ENCODE data around the gene CR1. TPM values are rescaled to one million over a fixed set of nuclear protein-coding genes. Genes with fewer than 3 reads are reported as not detected.

Gene CR1
- total and polyA plus RNA-seq, 2 donors (not counting 3 experiments of a cell fraction or from before 2014, with no cell fraction given): not detected

- no TSS peak for BruUV-seq (replicated peaks)
- no peaks in the 10 kb centered on the region for H3K9me3 ChIP-seq (replicated peaks; ENCODE audit: control insufficient read depth, insufficient read depth, low read length)
- H3K36me3 ChIP-seq (ENCODE audit: control insufficient read depth in 2 of 2, extremely low read depth in 1 of 2, insufficient read depth in 2 of 2, low read length in 2 of 2): no peaks in the 10 kb centered on the region
- H3K4me1 ChIP-seq (ENCODE audit: control insufficient read depth, extremely low read depth, insufficient read depth, low read length): no peaks in the 10 kb centered on the region
- ChIA-PET POLR2A (no interaction called here), CTCF (no interaction called here)
- intact Hi-C loops (cut with micrococcal nuclease) (no loop called here), dilution Hi-C loops (cut with MboI; ENCODE audit: extremely low pct_ligation_motif_present, low sequenced_read_pairs) (no loop called here)
- no peaks in the 10 kb centered on the region for H3K79me2 ChIP-seq (ENCODE audit: control insufficient read depth, insufficient read depth, low read length)
- DNase-seq (ENCODE audit: low read depth, low spot score): no peak
- H3K9me1 ChIP-seq (replicated peaks; ENCODE audit: control insufficient read depth, extremely low read depth, insufficient read depth, low read length): no peaks in the 10 kb centered on the region
- TF ChIP-seq MAX (IDR thresholded peaks at IDR 0.05; ENCODE audit: insufficient read depth, insufficient read length): no peak
- TF ChIP-seq JUN (IDR thresholded peaks at IDR 0.05; ENCODE audit: borderline replicate concordance, insufficient read depth, insufficient read length, low read depth): no peak
- no peak for TF ChIP-seq POLR2A (IDR thresholded peaks at IDR 0.05; ENCODE audit: low read depth, low read length)
- no peak for TF ChIP-seq CTCF (IDR thresholded peaks at IDR 0.05; ENCODE audit: extremely low read depth in 1 of 2, insufficient read depth in 1 of 2, low read depth in 1 of 2, low read length in 2 of 2)
- TF ChIP-seq POLR2AphosphoS5 (IDR thresholded peaks at IDR 0.05; ENCODE audit: insufficient read depth, low read depth, low read length): no peak
- no peak for TF ChIP-seq GATA2 (IDR thresholded peaks at IDR 0.05; ENCODE audit: insufficient read depth, insufficient read length, low read depth, low read length)
- TF ChIP-seq FOS (IDR thresholded peaks at IDR 0.05; ENCODE audit: borderline replicate concordance, insufficient read depth, low read length): no peak
- TF ChIP-seq EZH2 (IDR thresholded peaks at IDR 0.05; ENCODE audit: borderline replicate concordance, low read depth, low read length, severe bottlenecking): no peak
- no peak for TF ChIP-seq MYC (IDR thresholded peaks at IDR 0.05; ENCODE audit: low read depth, low read length)
- no peak overlapping the region for H3K9ac ChIP-seq (replicated peaks; ENCODE audit: extremely low read depth, insufficient read depth, low read length)
- no peak for FAIRE-seq
- peaks cover 0 to 4% of the 10 kb centered on the region in 2 experiments for H3K27me3 ChIP-seq (ENCODE audit: control insufficient read depth in 2 of 2, insufficient read depth in 2 of 2, low read length in 2 of 2)
- H2AFZ ChIP-seq (ENCODE audit: low read depth, low read length): no peak overlapping the region
- H3K27ac ChIP-seq (ENCODE audit: insufficient read depth, low read depth, low read length): no peak overlapping the region
- H4K20me1 ChIP-seq (replicated peaks; ENCODE audit: control insufficient read depth, extremely low read depth, insufficient read depth, low read length): no peaks in the 10 kb centered on the region
- no peak overlapping the region for H3K4me3 ChIP-seq (replicated peaks in 1 of 3; ENCODE audit: insufficient read depth in 1 of 3, low read depth in 1 of 3, low read length in 3 of 3)
- no peak overlapping the region for H3K4me2 ChIP-seq (ENCODE audit: insufficient read depth, low read length)
Observed at GRCh38 chr1:207510444-207510843, 14.5 kb downstream of the CR1 start.
